NT2/D1 (cell line): ENCODE results near the gene GDE1.

Experiments
- YY1 ChIP-seq: IDR thresholded peaks from 2 replicates; pipeline ENCODE4 v1.6.1; 2011; ENCODE audit not compliant: insufficient read length, insufficient read depth
- ZNF274 ChIP-seq: IDR thresholded peaks from 2 replicates; pipeline ENCODE4 v1.6.1; 2011; ENCODE audit warnings: mild to moderate bottlenecking, low read depth, low read length

GRCh38 chr16:19488213-19488640 is 33.7 kb downstream of the GDE1 start:
- TF ChIP-seq YY1, result no peak
- no peak for TF ChIP-seq ZNF274
